Measurements from ENCODE around the gene RBM47. TPM values are rescaled to one million over a fixed set of nuclear protein-coding genes. Genes with fewer than 3 reads are reported as not detected.

RBM47 gene
- total and polyA plus RNA-seq, 4 donors = 1.6 to 13.6 (median 4.0) TPM

DNA sequence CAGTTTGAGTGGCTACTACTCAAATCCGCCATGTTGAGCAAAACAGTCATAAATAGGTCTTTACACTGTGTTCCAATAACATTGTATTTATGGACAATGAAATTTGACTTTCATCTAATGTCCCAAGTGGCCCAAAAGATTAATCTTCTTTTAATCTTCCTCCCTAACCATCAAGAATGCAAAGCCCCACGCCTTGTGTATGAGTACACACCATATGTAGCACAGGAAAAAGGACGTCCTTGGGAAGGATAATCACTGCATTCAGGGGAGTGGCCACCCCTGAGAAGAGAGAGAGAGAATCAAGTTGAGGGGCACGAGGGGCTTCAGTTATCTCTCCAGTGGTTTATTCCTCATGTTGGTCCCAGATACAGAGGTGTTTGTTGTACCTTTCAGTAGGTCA lies 33.1 kb downstream of the RBM47 start:
- Histone ChIP-seq H3K9me3 (ENCODE audit: control insufficient read depth, insufficient read depth, low read length) (no peaks in the 10 kb centered on the region), H3K27ac (ENCODE audit: low read depth, low read length) (no peak overlapping the region), H3K4me1 (ENCODE audit: control insufficient read depth, insufficient read depth, low read length) (no peaks in the 10 kb centered on the region), H3K36me3 (ENCODE audit: control insufficient read depth, insufficient read depth, low read length) (no peaks in the 10 kb centered on the region), H3K27me3 (ENCODE audit: control insufficient read depth, insufficient read depth, low read length) (no peaks in the 10 kb centered on the region), H3K4me3 (ENCODE audit: low read depth, low read length) (no peak overlapping the region)
- DNase-seq (ENCODE audit: low read depth in 4 of 6, low spot score in 6 of 6) = no peak
- WGBS (ENCODE audit: insufficient coverage) = 100% methylated on average over 2 of the region's 4 CpGs

DNA sequence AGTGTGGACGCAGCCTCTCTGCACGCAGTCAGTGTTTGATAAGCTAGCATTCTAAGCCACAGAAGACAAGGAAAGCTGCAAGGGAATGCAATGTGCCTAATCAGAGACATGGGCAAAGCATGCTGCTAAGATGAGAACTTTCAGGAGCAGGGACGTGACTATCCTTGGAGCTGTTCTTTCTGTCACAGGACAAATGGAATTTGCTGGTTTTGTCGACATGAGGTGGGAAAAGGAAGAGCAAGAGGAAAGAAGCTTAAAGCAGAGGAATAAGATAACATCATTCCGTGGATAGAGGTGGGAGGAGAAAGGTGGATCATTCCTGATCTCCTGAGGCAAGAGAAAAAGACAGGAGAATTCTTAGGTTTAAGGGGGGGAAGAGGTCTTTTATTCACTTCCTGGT lies 33.7 kb downstream of the RBM47 start:
- Histone ChIP-seq H3K4me3 (ENCODE audit: low read depth, low read length) (no peak overlapping the region), H3K9me3 (ENCODE audit: control insufficient read depth, insufficient read depth, low read length) (no peaks in the 10 kb centered on the region), H3K36me3 (ENCODE audit: control insufficient read depth, insufficient read depth, low read length) (no peaks in the 10 kb centered on the region), H3K27me3 (ENCODE audit: control insufficient read depth, insufficient read depth, low read length) (no peaks in the 10 kb centered on the region), H3K4me1 (ENCODE audit: control insufficient read depth, insufficient read depth, low read length) (no peaks in the 10 kb centered on the region), H3K27ac (ENCODE audit: low read depth, low read length) (no peak overlapping the region)
- no peak for DNase-seq (ENCODE audit: low read depth in 4 of 6, low spot score in 6 of 6)
- 88% methylated on average over 5 of the region's 5 CpGs for WGBS (ENCODE audit: insufficient coverage)

DNA sequence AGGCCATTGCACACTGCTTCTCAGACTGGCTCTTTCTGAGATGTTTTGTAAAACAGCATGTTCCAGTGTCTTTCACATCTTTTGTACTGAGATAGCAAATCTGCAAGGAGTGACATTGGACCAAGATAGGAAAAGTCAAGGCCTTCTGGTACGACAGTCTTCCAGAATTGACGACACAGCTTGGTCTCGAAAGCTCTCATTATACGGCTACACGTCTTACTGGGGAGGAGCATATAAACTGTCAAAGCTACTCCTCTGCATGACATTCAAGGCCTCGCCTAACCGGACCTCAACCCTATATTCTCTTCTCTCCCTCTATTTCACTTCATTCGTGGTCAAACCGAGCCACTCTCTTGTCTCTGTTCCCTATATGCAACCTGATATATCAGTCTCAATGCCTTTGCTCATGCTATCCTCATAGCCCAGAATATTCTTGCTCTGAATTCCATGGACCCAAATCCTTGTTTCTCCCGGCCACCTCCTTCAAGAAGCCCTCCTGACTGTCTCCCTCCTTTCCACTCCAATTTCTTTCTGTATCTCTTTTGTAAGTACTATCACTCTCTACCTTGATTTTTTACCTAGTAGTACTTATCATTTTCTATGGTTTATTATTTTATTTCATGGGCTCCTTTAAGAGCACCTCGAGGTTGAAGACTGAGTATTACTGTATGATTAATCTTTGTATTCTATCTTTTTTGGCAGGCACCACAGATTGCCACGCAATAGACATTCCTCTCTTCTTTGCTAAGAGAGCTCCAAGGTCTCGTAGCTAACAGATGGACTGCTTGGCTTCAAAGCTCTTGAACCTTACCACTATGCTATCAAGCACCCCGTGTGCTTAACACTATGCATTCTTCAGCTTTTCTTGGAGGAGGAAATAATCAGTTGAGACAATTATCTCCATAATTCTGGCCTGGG lies 35.1 kb downstream of the RBM47 start:
- 85% methylated on average over 10 of the region's 14 CpGs for WGBS (ENCODE audit: insufficient coverage)
- H3K9me3 ChIP-seq (ENCODE audit: control insufficient read depth, insufficient read depth, low read length) = no peaks in the 10 kb centered on the region
- no peak for DNase-seq (ENCODE audit: low read depth in 4 of 6, low spot score in 6 of 6)
- no peaks in the 10 kb centered on the region for H3K36me3 ChIP-seq (ENCODE audit: control insufficient read depth, insufficient read depth, low read length)
- no peaks in the 10 kb centered on the region for H3K4me1 ChIP-seq (ENCODE audit: control insufficient read depth, insufficient read depth, low read length)
- no peak overlapping the region for H3K4me3 ChIP-seq (ENCODE audit: low read depth, low read length)
- no peaks in the 10 kb centered on the region for H3K27me3 ChIP-seq (ENCODE audit: control insufficient read depth, insufficient read depth, low read length)
- H3K27ac ChIP-seq (ENCODE audit: low read depth, low read length) = no peak overlapping the region

DNA sequence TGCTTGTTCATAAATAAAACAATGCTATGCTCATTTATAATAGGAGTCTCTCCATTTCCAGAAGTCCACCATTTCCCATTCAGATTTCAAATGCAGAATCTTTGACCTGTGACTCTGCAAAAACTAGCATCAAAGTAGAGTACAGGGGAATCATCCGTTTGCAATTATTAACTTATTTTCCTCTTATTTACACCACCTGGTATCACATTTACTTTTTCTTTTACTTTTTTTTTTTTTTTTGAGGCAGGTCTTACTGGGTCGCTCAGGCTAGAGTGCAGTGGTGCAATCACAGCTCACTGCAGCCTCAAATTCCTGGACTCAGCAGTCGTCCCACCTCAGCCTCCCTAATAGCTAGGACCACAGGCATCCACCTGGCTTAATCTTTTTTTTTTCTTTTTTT lies 37.6 kb downstream of the RBM47 start:
- no peak overlapping the region for H3K27ac ChIP-seq (ENCODE audit: low read depth, low read length)
- H3K36me3 ChIP-seq (ENCODE audit: control insufficient read depth, insufficient read depth, low read length) = no peaks in the 10 kb centered on the region
- H3K4me1 ChIP-seq (ENCODE audit: control insufficient read depth, insufficient read depth, low read length) = no peaks in the 10 kb centered on the region
- H3K27me3 ChIP-seq (ENCODE audit: control insufficient read depth, insufficient read depth, low read length) = no peaks in the 10 kb centered on the region
- H3K4me3 ChIP-seq (ENCODE audit: low read depth, low read length) = no peak overlapping the region
- WGBS (ENCODE audit: insufficient coverage) = 92% methylated on average over 2 of the region's 3 CpGs
- H3K9me3 ChIP-seq (ENCODE audit: control insufficient read depth, insufficient read depth, low read length) = no peaks in the 10 kb centered on the region
- no peak for DNase-seq (ENCODE audit: low read depth in 4 of 6, low spot score in 6 of 6)

DNA sequence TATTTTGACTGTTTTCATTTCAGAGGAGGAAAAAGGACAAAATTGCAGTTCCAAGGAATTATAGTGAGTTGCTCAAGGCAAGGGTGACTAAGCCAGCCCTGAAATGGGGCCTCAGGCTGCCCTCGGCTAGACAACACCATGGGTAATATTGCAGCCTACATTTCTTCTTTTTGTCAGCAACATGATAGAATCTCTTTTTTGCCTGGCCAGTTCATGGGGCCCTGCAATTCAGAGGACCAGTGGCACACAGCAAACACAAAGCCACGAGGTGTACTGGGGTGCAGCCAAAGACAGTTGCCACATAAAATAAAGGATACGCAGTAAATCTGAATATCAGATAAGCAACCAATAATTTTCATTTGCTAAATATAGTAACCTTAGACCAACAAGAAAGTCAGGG lies 41.8 kb downstream of the RBM47 start:
- WGBS (ENCODE audit: insufficient coverage) = 70% methylated on average over 2 of the region's 3 CpGs
- no peaks in the 10 kb centered on the region for H3K4me1 ChIP-seq (ENCODE audit: control insufficient read depth, insufficient read depth, low read length)
- no peak for DNase-seq (ENCODE audit: low read depth in 4 of 6, low spot score in 6 of 6)

DNA sequence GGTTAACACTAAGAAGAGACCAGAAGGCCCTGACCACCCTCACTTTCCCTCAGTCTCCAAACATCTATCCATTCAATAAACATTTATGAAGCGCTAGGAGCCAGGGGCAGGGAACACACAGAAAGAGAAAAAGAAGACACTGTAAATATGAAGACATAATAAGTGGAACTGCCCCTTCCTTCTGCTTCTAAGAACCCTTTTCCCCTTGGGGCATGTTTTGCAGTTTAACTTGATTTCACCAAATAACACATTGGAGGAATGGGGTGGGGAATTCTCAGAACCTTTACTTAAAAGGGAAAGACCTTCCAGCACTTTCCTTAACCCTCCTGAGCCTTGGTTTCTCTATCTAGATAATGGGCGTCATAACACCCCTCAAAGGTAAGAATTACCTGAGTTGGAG lies 42.3 kb downstream of the RBM47 start:
- Histone ChIP-seq H3K9me3 (ENCODE audit: control insufficient read depth, insufficient read depth, low read length) (no peaks in the 10 kb centered on the region), H3K36me3 (ENCODE audit: control insufficient read depth, insufficient read depth, low read length) (no peaks in the 10 kb centered on the region), H3K27me3 (ENCODE audit: control insufficient read depth, insufficient read depth, low read length) (no peaks in the 10 kb centered on the region), H3K4me1 (ENCODE audit: control insufficient read depth, insufficient read depth, low read length) (no peaks in the 10 kb centered on the region), H3K27ac (ENCODE audit: low read depth, low read length) (no peak overlapping the region), H3K4me3 (ENCODE audit: low read depth, low read length) (no peak overlapping the region)
- no peak for DNase-seq (ENCODE audit: low read depth in 4 of 6, low spot score in 6 of 6)
- WGBS (ENCODE audit: insufficient coverage) = no CpG with 5 or more reads among the region's 2 CpGs

More for the DNA sequence above, 41.8 kb downstream of the RBM47 start:
- no peak overlapping the region for H3K4me3 ChIP-seq (ENCODE audit: low read depth, low read length)
- no peaks in the 10 kb centered on the region for H3K36me3 ChIP-seq (ENCODE audit: control insufficient read depth, insufficient read depth, low read length)
- no peaks in the 10 kb centered on the region for H3K9me3 ChIP-seq (ENCODE audit: control insufficient read depth, insufficient read depth, low read length)
- H3K27me3 ChIP-seq (ENCODE audit: control insufficient read depth, insufficient read depth, low read length) = no peaks in the 10 kb centered on the region
- no peak overlapping the region for H3K27ac ChIP-seq (ENCODE audit: low read depth, low read length)

DNA sequence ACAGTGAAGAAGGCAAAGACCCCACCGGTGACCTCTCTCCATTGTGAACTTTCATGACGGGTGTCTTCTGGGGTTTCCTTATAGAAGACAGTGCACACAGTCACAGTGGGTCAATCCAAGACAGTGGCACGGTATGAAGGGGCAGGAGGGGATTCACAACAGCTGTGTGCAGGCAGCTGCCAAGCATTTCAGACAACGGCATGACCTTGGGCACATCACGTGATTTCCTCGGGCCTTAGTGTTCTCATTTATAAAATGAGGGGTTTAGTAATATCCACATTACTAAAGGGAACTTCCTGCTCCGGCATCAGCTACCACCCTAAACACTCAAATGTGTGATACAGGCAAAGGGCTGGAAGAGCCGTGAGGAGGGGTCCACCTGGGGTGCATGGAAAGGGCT lies 42.9 kb downstream of the RBM47 start:
- WGBS (ENCODE audit: insufficient coverage) = 75% methylated on average over 4 of the region's 8 CpGs
- H3K4me1 ChIP-seq (ENCODE audit: control insufficient read depth, insufficient read depth, low read length) = no peaks in the 10 kb centered on the region
- no peak overlapping the region for H3K27ac ChIP-seq (ENCODE audit: low read depth, low read length)

DNA sequence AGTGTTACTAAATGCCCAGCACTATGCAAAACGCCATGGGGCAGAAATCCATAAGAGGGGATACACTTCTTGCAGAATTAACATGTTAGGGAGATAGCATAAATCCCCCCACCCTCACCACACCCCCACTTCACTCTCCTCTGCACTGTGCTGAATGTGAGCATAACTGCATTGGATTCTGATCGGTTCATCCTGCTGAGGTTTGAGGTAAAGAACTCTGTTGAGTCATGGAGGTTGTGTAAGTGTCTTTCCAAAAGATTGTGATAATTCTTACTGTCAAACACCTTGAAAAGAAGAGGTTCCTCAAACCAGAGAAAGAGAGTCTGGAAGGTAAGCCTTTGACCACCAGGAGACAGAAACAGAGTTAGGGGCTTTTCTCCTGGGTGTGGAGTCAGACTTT lies 43.6 kb downstream of the RBM47 start:
- Histone ChIP-seq H3K4me1 (ENCODE audit: control insufficient read depth, insufficient read depth, low read length) (no peaks in the 10 kb centered on the region), H3K27me3 (ENCODE audit: control insufficient read depth, insufficient read depth, low read length) (no peaks in the 10 kb centered on the region), H3K4me3 (ENCODE audit: low read depth, low read length) (no peak overlapping the region), H3K36me3 (ENCODE audit: control insufficient read depth, insufficient read depth, low read length) (no peaks in the 10 kb centered on the region), H3K27ac (ENCODE audit: low read depth, low read length) (no peak overlapping the region), H3K9me3 (ENCODE audit: control insufficient read depth, insufficient read depth, low read length) (no peaks in the 10 kb centered on the region)
- no peak for DNase-seq (ENCODE audit: low read depth in 4 of 6, low spot score in 6 of 6)
- 40% methylated on average over 1 of the region's 2 CpGs for WGBS (ENCODE audit: insufficient coverage)

More for the DNA sequence above, 42.9 kb downstream of the RBM47 start:
- DNase-seq (ENCODE audit: low read depth in 4 of 6, low spot score in 6 of 6) = no peak
- no peaks in the 10 kb centered on the region for H3K36me3 ChIP-seq (ENCODE audit: control insufficient read depth, insufficient read depth, low read length)
- H3K4me3 ChIP-seq (ENCODE audit: low read depth, low read length) = no peak overlapping the region
- H3K9me3 ChIP-seq (ENCODE audit: control insufficient read depth, insufficient read depth, low read length) = no peaks in the 10 kb centered on the region
- H3K27me3 ChIP-seq (ENCODE audit: control insufficient read depth, insufficient read depth, low read length) = no peaks in the 10 kb centered on the region

DNA sequence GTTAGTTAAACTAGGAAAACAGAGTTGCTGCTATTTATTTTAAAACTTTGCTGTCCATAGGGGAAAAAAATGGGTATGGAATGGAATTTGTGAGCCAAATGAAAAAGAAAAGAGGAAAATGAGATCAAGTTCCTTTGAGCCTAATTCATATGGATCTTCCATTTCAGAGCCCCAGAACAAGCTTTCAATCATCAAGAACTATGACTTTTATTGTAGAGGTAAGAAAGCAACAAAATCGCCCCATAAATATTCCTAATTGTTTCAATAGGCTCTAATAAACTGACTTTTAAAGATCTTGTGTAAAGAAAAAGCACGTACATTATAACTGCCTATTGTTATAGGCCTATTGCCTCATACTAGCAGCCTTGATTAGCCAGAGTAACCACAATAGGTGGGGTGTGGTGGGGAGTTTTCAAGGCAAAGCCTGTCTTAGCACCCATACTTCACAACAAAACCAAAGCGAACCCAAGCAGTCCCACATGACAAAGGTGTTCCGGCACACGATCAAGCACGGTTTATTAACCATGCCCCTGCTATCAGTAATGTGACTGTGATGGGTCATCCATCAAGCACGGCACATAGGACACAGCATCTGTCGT lies 44.4 kb downstream of the RBM47 start:
- Histone ChIP-seq H3K27ac (ENCODE audit: low read depth, low read length) (no peak overlapping the region), H3K27me3 (ENCODE audit: control insufficient read depth, insufficient read depth, low read length) (no peaks in the 10 kb centered on the region), H3K36me3 (ENCODE audit: control insufficient read depth, insufficient read depth, low read length) (no peaks in the 10 kb centered on the region), H3K9me3 (ENCODE audit: control insufficient read depth, insufficient read depth, low read length) (no peaks in the 10 kb centered on the region), H3K4me1 (ENCODE audit: control insufficient read depth, insufficient read depth, low read length) (no peaks in the 10 kb centered on the region), H3K4me3 (ENCODE audit: low read depth, low read length) (no peak overlapping the region)
- WGBS (ENCODE audit: insufficient coverage) = 59% methylated on average over 5 of the region's 8 CpGs
- DNase-seq (ENCODE audit: low read depth in 4 of 6, low spot score in 6 of 6) = no peak

All from spinal cord (tissue), 10 donors.